Thyroid gland (tissue), 4 donors: ENCODE results near the gene GCLC.

Experiments
- CTCF ChIP-seq, 6 experiments: fragments of 200-600 bp in 3 of 6; fragments of 450-650 bp in 3 of 6; sonication (generic) in 3 of 6; IDR thresholded peaks; one replicate each; pipeline ENCODE4 v1.5.1; 2016 to 2019; ENCODE audit warnings: antibody characterized with exemption in 6 of 6, mild to moderate bottlenecking in 2 of 6, inconsistent platforms in 1 of 6, moderate library complexity in 1 of 6
- POLR2A ChIP-seq, 2 donors: fragments of 450-650 bp; IDR thresholded peaks; one replicate each; pipeline ENCODE4 v1.6.1; 2017; ENCODE audit warnings: antibody characterized with exemption in 2 of 2, mild to moderate bottlenecking in 2 of 2, moderate library complexity in 1 of 2

GRCh38 chr6:53497905-53498304 is 47.0 kb downstream of the GCLC start:
- TF ChIP-seq POLR2A (IDR thresholded peaks at IDR 0.05) (no peak), CTCF (IDR thresholded peaks at IDR 0.05) (no peak)
